HCEC 1CT (cell line): ENCODE results near the gene CRX.
"Not testable (repeated sequence)": the region's sequence is repeated elsewhere in the genome, so short reads cannot be mapped to it uniquely, and the experiment has no call there.

Experiments
- DNase-seq: peaks from one replicate; pipeline ENCODE4 v3.0.0-alpha.2; 2017

The CRX gene

GRCh38 chr19:47860602-47861297 is 39.0 kb downstream of the CRX start:
- no peak for DNase-seq

GRCh38 chr19:47861630-47862029 is 39.9 kb downstream of the CRX start:
- DNase-seq, result no peak

GRCh38 chr19:47863514-47863936 is 41.8 kb downstream of the CRX start:
- DNase-seq, result peak; percentile 60

- no peak for DNase-seq
Observed at GRCh38 chr19:47865166-47865565, 43.4 kb downstream of the CRX start.

GRCh38 chr19:47878906-47879305 is 57.2 kb downstream of the CRX start:
- no peak for DNase-seq

- DNase-seq, result not testable (repeated sequence)
Observed at GRCh38 chr19:47879385-47879784, 57.6 kb downstream of the CRX start.

- no peak for DNase-seq
Observed at GRCh38 chr19:47881757-47882156, 60.0 kb downstream of the CRX start.

GRCh38 chr19:47882890-47883289 is 61.2 kb downstream of the CRX start:
- DNase-seq, result no peak

GRCh38 chr19:47885067-47885463 is 63.3 kb downstream of the CRX start:
- no peak for DNase-seq

- no peak for DNase-seq
Observed at GRCh38 chr19:47886010-47886559, 64.3 kb downstream of the CRX start, which contains the start of gene SULT2A1. Gene SULT2A1, minus strand, starts transcription at chr19:47886315. Its CDS starts 58 bp downstream, at chr19:47886257.

- DNase-seq, result no peak
Observed at GRCh38 chr19:47890865-47891621, 69.3 kb downstream of the CRX start.

GRCh38 chr19:47891622-47891922 is 69.8 kb downstream of the CRX start:
- no peak for DNase-seq

- no peak for DNase-seq
Observed at GRCh38 chr19:47891923-47892666, 70.4 kb downstream of the CRX start.
